GM21737 (cell line): ENCODE data around the gene CACNA2D4.

Experiments
- ATAC-seq: cut with Tn5 transposase; IDR thresholded peaks from one replicate; pipeline ENCODE4 v1.9.1; 2021; ENCODE audit warnings: mild to moderate bottlenecking, moderate library complexity; ENCODE audit not compliant: unreplicated experiment

CACNA2D4 gene

DNA sequence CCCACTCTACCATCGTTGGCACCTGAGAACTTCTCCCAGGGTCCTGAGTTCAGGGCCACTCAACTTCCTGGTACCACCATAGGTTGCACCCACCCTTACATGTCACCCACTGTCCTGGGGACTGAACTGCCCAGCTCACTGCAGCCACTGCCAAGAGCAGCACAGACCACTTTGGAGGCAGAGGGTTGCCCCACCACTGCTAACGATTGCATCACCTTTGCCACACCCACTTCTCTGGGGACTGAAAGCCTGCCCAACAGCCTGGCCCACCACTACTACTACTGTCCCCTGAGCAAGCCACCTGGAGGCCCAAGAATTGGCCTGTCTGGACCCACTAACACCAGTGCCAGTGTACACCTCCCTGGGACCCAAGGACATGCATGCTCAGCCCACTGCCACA is 27.6 kb downstream of the CACNA2D4 start:
- ATAC-seq, result no peak

DNA sequence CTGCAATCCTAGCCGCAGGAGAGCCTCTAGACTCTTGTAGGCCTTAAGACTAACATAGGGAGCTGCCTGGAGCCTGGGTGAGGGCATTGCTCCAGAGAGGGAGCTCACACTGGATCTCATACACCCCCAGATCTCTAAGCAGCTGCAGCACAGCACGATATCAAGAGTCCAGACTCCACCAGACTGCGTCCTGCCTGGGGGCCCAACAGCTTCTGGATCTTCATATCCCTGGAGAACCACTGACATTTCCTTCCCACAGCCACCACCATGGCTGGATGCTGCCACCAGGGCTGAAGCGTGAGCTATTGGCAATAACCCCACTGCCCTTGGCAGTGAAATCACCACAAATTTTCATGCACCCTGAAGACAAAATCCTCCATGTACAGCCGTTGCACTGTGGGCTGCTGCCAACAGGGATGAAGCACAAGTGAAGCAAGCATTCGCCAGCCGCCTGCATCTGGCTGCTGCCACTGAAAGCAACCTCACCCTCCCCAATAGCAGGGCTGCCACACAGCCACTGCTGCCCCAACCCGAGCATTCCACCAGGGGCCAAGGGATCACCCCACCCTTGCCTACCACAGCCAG is 28.2 kb downstream of the CACNA2D4 start:
- ATAC-seq, result no peak

- ATAC-seq, result no peak
These were observed 29.5 kb downstream of the CACNA2D4 start for GRCh38 chr12:1888923-1889322.

GRCh38 chr12:1886396-1887008 is 31.9 kb downstream of the CACNA2D4 start:
- no peak for ATAC-seq

GRCh38 chr12:1885599-1886245 is 32.7 kb downstream of the CACNA2D4 start:
- ATAC-seq, result no peak

DNA sequence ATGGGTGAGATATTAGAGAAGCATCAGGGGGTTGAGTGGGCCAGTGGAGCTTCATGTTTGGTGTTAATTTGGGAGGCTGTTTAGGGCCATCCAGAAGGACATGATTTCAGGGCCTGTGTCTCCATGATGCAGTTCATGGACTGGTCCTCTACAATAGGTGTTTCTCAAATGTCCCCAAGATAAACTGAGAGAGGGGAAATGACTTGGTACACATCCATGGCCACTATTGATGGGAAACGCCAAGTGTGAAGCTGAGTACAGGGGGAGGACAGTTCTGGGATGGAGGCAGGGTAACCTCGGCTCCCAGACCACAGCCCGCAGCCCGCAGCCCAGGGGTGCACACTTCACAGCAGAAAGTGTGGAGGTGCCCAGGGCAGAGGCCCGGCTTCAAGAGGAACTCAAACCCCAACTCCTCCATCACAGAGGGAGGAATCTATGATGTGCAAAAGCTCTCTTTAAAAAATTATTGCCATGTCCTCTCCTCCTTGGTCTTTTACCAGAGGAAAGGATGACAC is 33.3 kb downstream of the CACNA2D4 start:
- no peak for ATAC-seq

- ATAC-seq, result no peak
These were observed 33.8 kb downstream of the CACNA2D4 start for GRCh38 chr12:1884651-1885050.

- ATAC-seq, result no peak
These were observed 34.9 kb downstream of the CACNA2D4 start for GRCh38 chr12:1883513-1883912.

GRCh38 chr12:1882850-1883470 is 35.5 kb downstream of the CACNA2D4 start:
- ATAC-seq, result no peak

DNA sequence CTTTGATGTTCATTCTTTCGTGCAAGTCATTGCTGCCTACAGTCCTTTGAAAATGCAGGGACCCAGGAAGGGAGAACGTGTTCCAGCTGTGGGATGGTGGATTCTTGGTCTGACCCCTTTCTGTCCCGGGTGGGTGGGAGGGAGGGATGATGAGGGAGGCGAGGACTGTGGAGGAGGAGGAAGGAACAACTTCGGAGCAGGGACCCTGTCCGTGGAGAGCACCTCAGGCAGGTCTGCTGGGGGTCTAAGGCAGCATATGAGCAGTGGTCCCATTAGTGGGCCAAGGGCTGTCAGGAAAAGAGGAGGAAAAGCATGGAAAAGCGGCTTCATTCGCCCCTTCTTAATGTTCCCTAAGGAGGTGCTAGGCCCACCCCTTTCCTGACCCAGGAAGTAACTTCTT is 36.0 kb downstream of the CACNA2D4 start:
- no peak for ATAC-seq

DNA sequence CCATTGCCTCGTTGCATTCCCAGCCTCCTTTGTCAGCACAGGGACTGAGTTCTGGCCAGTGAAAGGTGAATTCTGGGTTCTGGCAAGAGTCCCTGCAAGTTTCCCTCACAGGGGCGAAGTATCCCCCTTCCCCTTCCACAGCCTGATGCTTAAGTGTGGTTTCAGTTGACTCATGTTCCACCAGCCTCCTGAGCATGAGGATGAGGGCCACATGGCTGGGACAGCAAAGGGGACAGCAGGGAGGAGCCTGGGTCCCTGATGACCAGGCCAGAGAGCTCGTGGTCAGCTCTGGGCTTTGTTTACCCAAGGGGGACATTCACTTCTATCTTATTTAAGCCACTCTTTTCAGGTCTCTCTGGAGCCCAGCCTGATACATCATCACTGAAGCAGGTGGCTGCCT is 36.5 kb downstream of the CACNA2D4 start:
- no peak for ATAC-seq

- ATAC-seq, result no peak
These were observed 37.2 kb downstream of the CACNA2D4 start for GRCh38 chr12:1881301-1881700.

- ATAC-seq, result no peak
These were observed 37.6 kb downstream of the CACNA2D4 start for GRCh38 chr12:1880876-1881275.

DNA sequence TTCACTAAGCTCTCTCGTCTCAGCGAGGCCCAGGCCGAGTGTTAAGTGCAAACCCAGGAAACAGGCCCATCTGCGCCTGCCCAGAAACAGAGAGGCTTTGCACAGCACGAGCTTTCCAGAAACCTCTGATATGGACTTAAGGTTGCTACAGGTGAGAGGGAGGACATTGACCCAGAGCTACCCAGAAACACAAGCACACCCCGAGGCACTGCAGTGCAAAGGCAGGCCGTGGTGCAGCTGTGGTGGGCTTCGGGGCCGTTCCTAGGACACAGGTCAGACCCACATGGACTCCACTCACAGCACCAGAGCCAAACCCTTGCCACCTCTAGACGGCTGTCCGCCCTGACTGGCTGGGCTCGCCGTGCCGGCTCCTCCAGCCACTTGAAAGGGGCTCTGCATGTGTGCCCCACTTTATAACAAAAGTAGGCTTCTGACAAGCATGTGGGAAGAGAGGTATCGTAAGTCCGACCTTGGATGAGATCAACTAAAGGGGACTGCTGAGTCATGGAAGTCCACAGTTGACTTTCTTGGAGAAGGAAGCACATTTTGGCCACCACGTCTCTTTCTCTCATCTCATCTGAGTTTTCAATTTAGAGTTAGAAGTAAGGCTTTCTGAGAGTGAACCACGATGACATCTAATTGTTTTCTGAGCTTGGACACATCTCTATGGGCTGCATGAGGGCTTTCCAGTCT is 38.2 kb downstream of the CACNA2D4 start:
- no peak for ATAC-seq

GRCh38 chr12:1879633-1880032 is 38.8 kb downstream of the CACNA2D4 start:
- no peak for ATAC-seq

- ATAC-seq, result no peak
These were observed 39.8 kb downstream of the CACNA2D4 start for GRCh38 chr12:1878695-1879094.

- no peak for ATAC-seq
These were observed 40.2 kb downstream of the CACNA2D4 start for GRCh38 chr12:1878214-1878613.

GRCh38 chr12:1877169-1877878 is 41.1 kb downstream of the CACNA2D4 start:
- no peak for ATAC-seq

- ATAC-seq, result no peak
These were observed 42.4 kb downstream of the CACNA2D4 start for GRCh38 chr12:1876086-1876485.

- ATAC-seq, result no peak
These were observed 42.8 kb downstream of the CACNA2D4 start for GRCh38 chr12:1875608-1876007.
